Gastroesophageal sphincter (tissue), 4 donors: ENCODE data around the gene GXYLT1. TPM values are rescaled to one million over a fixed set of nuclear protein-coding genes. Genes with fewer than 3 reads are reported as not detected.
"Not testable (repeated sequence)": the region's sequence is repeated elsewhere in the genome, so short reads cannot be mapped to it uniquely, and the experiment has no call there.

Experiments
- ATAC-seq: fragments of 150-250 bp; one replicate; pipeline ENCODE4 v1.9.1; 2016; ENCODE audit warnings: mild to moderate bottlenecking, moderate library complexity
- H3K27ac ChIP-seq, 4 donors: fragments of 200-600 bp; sonication (generic) in 3 of 4; 1 replicate in 3 of 4; 2 replicates in 1 of 4; pipeline ENCODE4 v1.5.1; 2016 to 2019
- H3K27me3 ChIP-seq: fragments of 200-600 bp; sonication (generic); one replicate; pipeline ENCODE4 v1.5.1; 2019
- H3K36me3 ChIP-seq, 2 donors: fragments of 200-600 bp; sonication (generic); one replicate each; pipeline ENCODE4 v1.5.1; 2019; ENCODE audit warnings: control low read depth in 1 of 2
- H3K4me1 ChIP-seq, 3 donors: fragments of 200-600 bp; sonication (generic); 1 replicate in 2 of 3; 2 replicates in 1 of 3; pipeline ENCODE4 v1.5.1; 2016 to 2019; ENCODE audit warnings: control low read depth in 2 of 3
- H3K4me3 ChIP-seq, 2 donors: fragments of 200-600 bp; sonication (generic); one replicate each; pipeline ENCODE4 v1.5.1; 2019; ENCODE audit warnings: mild to moderate bottlenecking in 1 of 2, moderate library complexity in 1 of 2
- H3K9me3 ChIP-seq, 3 donors: fragments of 200-600 bp; sonication (generic); one replicate each; pipeline ENCODE4 v1.5.1; 2017 to 2019; ENCODE audit warnings: control low read depth in 2 of 3
- CTCF ChIP-seq, 4 experiments: fragments of 200-600 bp in 2 of 4; fragments of 450-650 bp in 2 of 4; sonication (generic) in 1 of 4; IDR thresholded peaks; one replicate each; pipeline ENCODE4 v1.5.1; 2017 to 2019; ENCODE audit warnings: antibody characterized with exemption in 4 of 4, mild to moderate bottlenecking in 2 of 4, moderate library complexity in 2 of 4
- EP300 ChIP-seq: sonication (generic); formaldehyde crosslinking; IDR thresholded peaks from one replicate; pipeline ENCODE4 v1.6.1; 2017; ENCODE audit warnings: antibody characterized with exemption, mild to moderate bottlenecking
- POLR2A ChIP-seq, 2 donors: fragments of 450-650 bp; IDR thresholded peaks; one replicate each; pipeline ENCODE4 v1.6.1; 2017; ENCODE audit warnings: antibody characterized with exemption in 2 of 2, mild to moderate bottlenecking in 2 of 2, moderate library complexity in 1 of 2
- POLR2AphosphoS5 ChIP-seq: sonication (generic); formaldehyde crosslinking; IDR thresholded peaks from one replicate; pipeline ENCODE4 v1.6.1; 2017; ENCODE audit warnings: antibody characterized with exemption
- WGBS, 2 donors: methylation state at CpG; one replicate each; pipeline ENCODE4 v1.1.5; 2018; ENCODE audit warnings: low coverage in 1 of 2; 5-methylcytosine and 5-hydroxymethylcytosine counted together
- total RNA-seq, 4 donors: library from RNA; depleted of rRNA; stranded (reverse); fragments of >200 nt; gene quantifications; one replicate each; pipeline ENCODE4 v1.1.0, GENCODE V29; 2016

The GXYLT1 gene
- total RNA-seq, 4 donors from 2014 or later: 6.9 to 11.6 (median 8.3) TPM

GRCh38 chr12:42056130-42056529 is 88.5 kb downstream of the GXYLT1 start:
- no peak overlapping the region for H3K27ac ChIP-seq

GRCh38 chr12:42053456-42053855 is 91.2 kb downstream of the GXYLT1 start:
- Histone ChIP-seq H3K9me3 (no peaks in the 10 kb centered on the region), H3K36me3 (no peaks in the 10 kb centered on the region), H3K27ac (no peak overlapping the region), H3K4me1 (no peaks in the 10 kb centered on the region), H3K4me3 (no peak overlapping the region), H3K27me3 (no peaks in the 10 kb centered on the region)
- no peak for ATAC-seq
- no peak for TF ChIP-seq POLR2A (IDR thresholded peaks at IDR 0.05)
- no peak for TF ChIP-seq EP300
- TF ChIP-seq CTCF (IDR thresholded peaks at IDR 0.05): no peak
- no peak for TF ChIP-seq POLR2AphosphoS5
- WGBS, 2 donors: 77 to 83% methylated on average over 2 of the region's 2 CpGs

More at GRCh38 chr12:42056130-42056529, 88.5 kb downstream of the GXYLT1 start:
- H3K9me3 ChIP-seq: no peaks in the 10 kb centered on the region
- H3K36me3 ChIP-seq: no peaks in the 10 kb centered on the region
- H3K4me3 ChIP-seq: no peak overlapping the region
- no peaks in the 10 kb centered on the region for H3K27me3 ChIP-seq
- WGBS, 2 donors: 74 to 100% methylated on average over 2 to 3 of the region's 3 CpGs
- no peak for ATAC-seq
- no peaks in the 10 kb centered on the region for H3K4me1 ChIP-seq
- TF ChIP-seq EP300 (no peak), POLR2AphosphoS5 (no peak), POLR2A (IDR thresholded peaks at IDR 0.05) (no peak), CTCF (IDR thresholded peaks at IDR 0.05) (no peak)

GRCh38 chr12:42048980-42049379 is 95.7 kb downstream of the GXYLT1 start:
- not testable (repeated sequence) for H3K4me1 ChIP-seq, ATAC-seq, H3K27ac ChIP-seq, H3K27me3 ChIP-seq, H3K4me3 ChIP-seq, H3K36me3 ChIP-seq
- H3K9me3 ChIP-seq: peaks cover 0 to 19% (median 0%) of the 10 kb centered on the region in 3 donors
- no CpG with 5 or more reads among the region's 8 CpGs for WGBS, 2 donors

- H3K27me3 ChIP-seq: no peaks in the 10 kb centered on the region
- H3K27ac ChIP-seq: no peak overlapping the region
- no peaks in the 10 kb centered on the region for H3K4me1 ChIP-seq
- TF ChIP-seq CTCF (IDR thresholded peaks at IDR 0.05) (no peak), EP300 (no peak), POLR2A (IDR thresholded peaks at IDR 0.05) (no peak), POLR2AphosphoS5 (no peak)
- no peaks in the 10 kb centered on the region for H3K36me3 ChIP-seq
- no peak for ATAC-seq
- H3K4me3 ChIP-seq: no peak overlapping the region
- peaks cover 0 to 6% (median 0%) of the 10 kb centered on the region in 3 donors for H3K9me3 ChIP-seq
Observed at GRCh38 chr12:42039577-42039976, 105.1 kb downstream of the GXYLT1 start.

- 68 to 70% methylated on average over 3 of the region's 5 CpGs for WGBS, 2 donors
- no peak for ATAC-seq
- Histone ChIP-seq H3K4me3 (no peak overlapping the region), H3K9me3 (peaks cover 0 to 6% (median 0%) of the 10 kb centered on the region in 3 donors), H3K36me3 (no peaks in the 10 kb centered on the region), H3K4me1 (no peaks in the 10 kb centered on the region), H3K27me3 (no peaks in the 10 kb centered on the region), H3K27ac (no peak overlapping the region)
- TF ChIP-seq POLR2A (IDR thresholded peaks at IDR 0.05) (no peak), CTCF (IDR thresholded peaks at IDR 0.05) (no peak), EP300 (no peak)
Observed at GRCh38 chr12:42039176-42039575, 105.5 kb downstream of the GXYLT1 start.
